ENCODE results near the gene EFCC1.

GRCh38 chr3:129051871-129052340 lies 50.8 kb downstream of the EFCC1 start:
- TF ChIP-seq RNF2 (IDR thresholded peaks at IDR 0.05; ENCODE audit: borderline replicate concordance, low read depth) (no peak), POLR2A (IDR thresholded peaks at IDR 0.05; ENCODE audit: low read length) (no peak), CTCF (IDR thresholded peaks at IDR 0.05) (no peak), NPAS2 (CRISPR knock-in tag; IDR thresholded peaks at IDR 0.05; ENCODE audit: borderline replicate concordance) (no peak), MYC (IDR thresholded peaks at IDR 0.05; ENCODE audit: borderline replicate concordance, low read length) (no peak), EHMT2 (IDR thresholded peaks at IDR 0.05; ENCODE audit: low read depth) (no peak), ZFP36 (IDR thresholded peaks at IDR 0.05; ENCODE audit: borderline replicate concordance, partially characterized antibody) (no peak), JUN (IDR thresholded peaks at IDR 0.05) (no peak), RAD21 (conservative IDR thresholded peaks at IDR 0.05 in 1 of 2, IDR thresholded peaks at IDR 0.05 in 1 of 2) (no peak), TP53 (CRISPR knock-in tag; IDR thresholded peaks at IDR 0.05) (no peak), HMGXB4 (CRISPR knock-in tag; IDR thresholded peaks at IDR 0.05; ENCODE audit: borderline replicate concordance) (no peak)
